Fibroblast of pulmonary artery (primary cell): ENCODE measurements around the gene TSC22D3.
A peak's percentile ranks its signal among the peaks of the same experiment; 100 is the strongest.

Experiments
- DNase-seq: peaks from one replicate; pipeline ENCODE4 v3.0.0-alpha.2; 2010; ENCODE audit warnings: low read depth
- H3K4me3 ChIP-seq: replicated peaks from 2 replicates; pipeline ENCODE4 v1.5.1; 2011; ENCODE audit warnings: low read depth, mild to moderate bottlenecking, control low read depth, low read length, moderate library complexity
- CTCF ChIP-seq: IDR thresholded peaks from 2 replicates; pipeline ENCODE4 v1.5.1; 2011; ENCODE audit warnings: mild to moderate bottlenecking, control low read depth, low read length, inconsistent platforms; ENCODE audit errors: missing control alignments

The TSC22D3 gene

GRCh38 chrX:107706309-107706708, 69.3 kb downstream of the TSC22D3 start:
- no peak overlapping the region for H3K4me3 ChIP-seq
- no peak for TF ChIP-seq CTCF
- no peak for DNase-seq

- H3K4me3 ChIP-seq: no peak overlapping the region
- no peak for TF ChIP-seq CTCF
- DNase-seq: no peak
Observed at GRCh38 chrX:107704587-107704986, 71.0 kb downstream of the TSC22D3 start.

GRCh38 chrX:107704181-107704580, 71.4 kb downstream of the TSC22D3 start:
- no peak overlapping the region for H3K4me3 ChIP-seq
- DNase-seq: no peak
- TF ChIP-seq CTCF: no peak

GRCh38 chrX:107701493-107702121, 74.0 kb downstream of the TSC22D3 start:
- H3K4me3 ChIP-seq: no peak overlapping the region
- DNase-seq: no peak
- TF ChIP-seq CTCF: no peak

- DNase-seq: no peak
- H3K4me3 ChIP-seq: no peak overlapping the region
- no peak for TF ChIP-seq CTCF
Observed at GRCh38 chrX:107700790-107701189, 74.8 kb downstream of the TSC22D3 start.

GRCh38 chrX:107700317-107700774, 75.2 kb downstream of the TSC22D3 start:
- TF ChIP-seq CTCF: no peak
- H3K4me3 ChIP-seq: no peak overlapping the region
- DNase-seq: peak; percentile 79

- H3K4me3 ChIP-seq: no peak overlapping the region
- no peak for TF ChIP-seq CTCF
- DNase-seq: no peak
Observed at GRCh38 chrX:107699616-107700015, 76.0 kb downstream of the TSC22D3 start.
